H9 (cell line): ENCODE measurements around the gene NDUFAF2. TPM values are rescaled to one million over a fixed set of nuclear protein-coding genes. Genes with fewer than 3 reads are reported as not detected.

Source experiments
- DNase-seq: peaks from one replicate; pipeline ENCODE4 v3.0.0-alpha.2; 2017
- H2AFZ ChIP-seq: one replicate; pipeline ENCODE4 v1.6.1; 2013; ENCODE audit warnings: mild to moderate bottlenecking, low read length, control low read depth, moderate library complexity
- H2AK5ac ChIP-seq: 2 replicates; pipeline ENCODE4 v1.6.1; 2013; ENCODE audit warnings: low read length, control low read depth, mixed read lengths; ENCODE audit not compliant: insufficient read length
- H2BK120ac ChIP-seq: one replicate; pipeline ENCODE4 v1.6.1; 2013; ENCODE audit warnings: low read depth, mild to moderate bottlenecking, low read length, control low read depth, inconsistent platforms; ENCODE audit not compliant: poor library complexity, severe bottlenecking
- H2BK12ac ChIP-seq: 2 replicates; pipeline ENCODE4 v1.6.1; 2013; ENCODE audit warnings: low read length, control low read depth, mixed read lengths, low read depth; ENCODE audit not compliant: insufficient read length
- H2BK15ac ChIP-seq: 2 replicates; pipeline ENCODE4 v1.6.1; 2013; ENCODE audit warnings: low read depth, low read length, control low read depth
- H2BK20ac ChIP-seq: one replicate; pipeline ENCODE4 v1.6.1; 2013; ENCODE audit warnings: low read depth, mild to moderate bottlenecking, low read length, control low read depth, inconsistent platforms; ENCODE audit not compliant: poor library complexity, severe bottlenecking
- H2BK5ac ChIP-seq: 2 replicates; pipeline ENCODE4 v1.6.1; 2013; ENCODE audit warnings: low read length, control low read depth, mixed read lengths; ENCODE audit not compliant: insufficient read length
- H3K14ac ChIP-seq: 2 replicates; pipeline ENCODE4 v1.6.1; 2013; ENCODE audit warnings: low read length, control low read depth; ENCODE audit not compliant: insufficient read depth
- H3K18ac ChIP-seq: 2 replicates; pipeline ENCODE4 v1.6.1; 2013; ENCODE audit warnings: low read depth, mild to moderate bottlenecking, mixed read lengths, low read length, control low read depth; ENCODE audit not compliant: insufficient read length
- H3K23ac ChIP-seq: 2 replicates; pipeline ENCODE4 v1.6.1; 2013; ENCODE audit warnings: low read length, control low read depth, mixed read lengths, low read depth; ENCODE audit not compliant: insufficient read length
- H3K23me2 ChIP-seq: 2 replicates; pipeline ENCODE4 v1.6.1; 2013; ENCODE audit warnings: low read depth, mild to moderate bottlenecking, mixed read lengths, low read length, control low read depth; ENCODE audit not compliant: insufficient read length, poor library complexity, severe bottlenecking
- H3K27ac ChIP-seq: 2 replicates; pipeline ENCODE4 v1.5.1; 2013; ENCODE audit warnings: low read length, control low read depth, mixed read lengths, low read depth; ENCODE audit not compliant: insufficient read length
- H3K27me3 ChIP-seq: 2 replicates; pipeline ENCODE4 v1.6.1; 2013; ENCODE audit warnings: low read length, control low read depth, inconsistent platforms; ENCODE audit not compliant: insufficient read depth
- H3K4ac ChIP-seq: 2 replicates; pipeline ENCODE4 v1.6.1; 2013; ENCODE audit warnings: low read depth, mild to moderate bottlenecking, control low read depth, inconsistent platforms, low read length, moderate library complexity
- H3K4me1 ChIP-seq: 2 replicates; pipeline ENCODE4 v1.6.1; 2013; ENCODE audit warnings: low read length, control low read depth, inconsistent platforms; ENCODE audit not compliant: insufficient read depth
- H3K4me2 ChIP-seq: 2 replicates; pipeline ENCODE4 v1.6.1; 2013; ENCODE audit warnings: low read length, control low read depth, mixed read lengths; ENCODE audit not compliant: insufficient read length, insufficient read depth
- H3K56ac ChIP-seq: 2 replicates; pipeline ENCODE4 v1.6.1; 2013; ENCODE audit warnings: low read depth, mild to moderate bottlenecking, mixed read lengths, low read length, control low read depth; ENCODE audit not compliant: insufficient read length
- H3K79me1 ChIP-seq: 2 replicates; pipeline ENCODE4 v1.6.1; 2013; ENCODE audit warnings: low read depth, mild to moderate bottlenecking, moderate library complexity, low read length, control low read depth, inconsistent platforms; ENCODE audit not compliant: insufficient read depth, poor library complexity, severe bottlenecking
- H3K79me2 ChIP-seq: 2 replicates; pipeline ENCODE4 v1.6.1; 2013; ENCODE audit warnings: low read length, control low read depth, inconsistent platforms; ENCODE audit not compliant: insufficient read depth
- H3K9ac ChIP-seq: 2 replicates; pipeline ENCODE4 v1.6.1; 2013; ENCODE audit warnings: low read length, control low read depth, mixed read lengths; ENCODE audit not compliant: insufficient read length; ENCODE audit errors: extremely low read depth
- H3K9me3 ChIP-seq: one replicate; pipeline ENCODE4 v1.6.1; 2013; ENCODE audit warnings: low read depth, low read length, inconsistent platforms; ENCODE audit not compliant: control insufficient read depth
- H3T11ph ChIP-seq: one replicate; pipeline ENCODE4 v1.6.1; 2013; ENCODE audit warnings: mild to moderate bottlenecking, low read length, control low read depth, inconsistent platforms
- H4K20me1 ChIP-seq: one replicate; pipeline ENCODE4 v1.6.1; 2013; ENCODE audit not compliant: control insufficient read depth, insufficient read length, insufficient read depth
- H4K5ac ChIP-seq: 2 replicates; pipeline ENCODE4 v1.6.1; 2013; ENCODE audit warnings: low read depth, mild to moderate bottlenecking, mixed read lengths, low read length, control low read depth; ENCODE audit not compliant: insufficient read length
- H4K8ac ChIP-seq: replicated peaks from 2 replicates; pipeline ENCODE4 v1.6.1; 2013; ENCODE audit warnings: low read length, control low read depth, mixed read lengths, low read depth; ENCODE audit not compliant: insufficient read length
- H4K91ac ChIP-seq: 2 replicates; pipeline ENCODE4 v1.6.1; 2013; ENCODE audit warnings: low read depth, mild to moderate bottlenecking, moderate library complexity, mixed read lengths, low read length, control low read depth; ENCODE audit not compliant: insufficient read length
- H3K27ac Mint-ChIP-seq, 3 experiments: 2 replicates in 2 of 3; 3 replicates in 1 of 3; pipeline ENCODE4 v1.8.0; 2020 to 2021; ENCODE audit warnings: mixed read lengths in 3 of 3, mild to moderate bottlenecking in 1 of 3, moderate library complexity in 1 of 3
- H3K27me3 Mint-ChIP-seq: 2 replicates; pipeline ENCODE4 v1.8.0; 2021; ENCODE audit warnings: low read depth, mild to moderate bottlenecking, moderate library complexity, mixed read lengths
- H3K36me3 Mint-ChIP-seq, 3 experiments: 2 replicates in 2 of 3; 3 replicates in 1 of 3; pipeline ENCODE4 v1.8.0; 2020 to 2021; ENCODE audit warnings: low read depth in 3 of 3, mixed read lengths in 3 of 3; ENCODE audit not compliant: insufficient read depth in 1 of 3
- H3K4me1 Mint-ChIP-seq, 2 experiments: 2 replicates each; pipeline ENCODE4 v1.8.0; 2020; ENCODE audit warnings: mixed read lengths in 2 of 2
- H3K4me3 Mint-ChIP-seq, 2 experiments: 2 replicates in 1 of 2; 3 replicates in 1 of 2; pipeline ENCODE4 v1.8.0; 2020 to 2021; ENCODE audit warnings: mild to moderate bottlenecking in 2 of 2, mixed read lengths in 2 of 2, moderate library complexity in 1 of 2
- H3K9me3 Mint-ChIP-seq, 2 experiments: 2 replicates in 1 of 2; 3 replicates in 1 of 2; pipeline ENCODE4 v1.8.0; 2020; ENCODE audit warnings: mild to moderate bottlenecking in 2 of 2, mixed read lengths in 2 of 2, moderate library complexity in 1 of 2
- WGBS: extraction: QIAGEN DNeasy Blood & Tissue Kit; methylation state at CpG from one replicate; pipeline ENCODE4 v1.1.7; 2013; ENCODE audit warnings: missing lambda C conversion rate, low lambda C conversion rate, mixed read lengths; ENCODE audit not compliant: insufficient read length; ENCODE audit errors: extremely low coverage; 5-methylcytosine and 5-hydroxymethylcytosine counted together
- total RNA-seq: library from RNA; stranded (reverse); gene quantifications from 2 replicates; pipeline ENCODE4 v1.2.1, GENCODE V29; 2021
- TF ChIP-seq, protein P1 (sequence below): fragments of 200-600 bp; sonication (generic); conservative IDR thresholded peaks from 3 replicates; pipeline ENCODE4 v1.8.0; 2021; ENCODE audit warnings: antibody characterized with exemption, mild to moderate bottlenecking

NDUFAF2 gene
- total RNA-seq, 1 experiment from 2014 or later = 31.4 TPM

DNA sequence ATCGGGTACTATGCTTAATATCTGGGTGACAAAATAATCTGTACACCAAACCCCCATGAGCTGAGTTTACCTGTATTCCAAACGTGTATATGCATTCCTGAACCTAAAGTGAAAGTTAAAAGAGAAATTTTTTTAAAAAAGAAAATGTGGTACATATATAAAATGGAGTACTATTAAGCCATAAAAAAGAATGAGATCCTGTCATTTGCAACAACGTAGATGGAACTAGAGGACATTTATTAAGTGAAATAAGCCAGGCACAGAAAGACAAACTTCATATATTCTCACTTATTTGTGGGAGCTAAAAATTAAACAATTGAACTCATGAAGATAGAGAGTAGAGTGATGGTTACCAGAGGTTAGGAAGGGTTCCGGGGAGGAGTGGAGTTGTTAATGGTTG lies 44.8 kb downstream of the NDUFAF2 start:
- Histone ChIP-seq H3K56ac (no peak overlapping the region), H3K18ac (no peak overlapping the region), H3K14ac (no peak overlapping the region), H3K4me1 (no peaks in the 10 kb centered on the region), H2BK15ac (no peak overlapping the region), H3T11ph (no peak overlapping the region), H3K4me2 (no peak overlapping the region), H4K20me1 (no peaks in the 10 kb centered on the region), H4K8ac (no peak overlapping the region), H3K27ac (no peak overlapping the region), H3K9ac (no peak overlapping the region), H3K23ac (no peak overlapping the region), H3K23me2 (no peaks in the 10 kb centered on the region), H2BK20ac (no peak overlapping the region), H3K4ac (no peak overlapping the region), H2BK5ac (no peak overlapping the region), H2BK12ac (no peak overlapping the region), H3K27me3 (no peaks in the 10 kb centered on the region), H3K79me1 (no peaks in the 10 kb centered on the region), H2BK120ac (no peak overlapping the region), H2AFZ (no peak overlapping the region), H3K79me2 (no peaks in the 10 kb centered on the region), H2AK5ac (no peak overlapping the region), H4K91ac (no peak overlapping the region), H3K9me3 (no peaks in the 10 kb centered on the region), H4K5ac (no peak overlapping the region)
- no peak for DNase-seq
- TF ChIP-seq, protein P1, sequence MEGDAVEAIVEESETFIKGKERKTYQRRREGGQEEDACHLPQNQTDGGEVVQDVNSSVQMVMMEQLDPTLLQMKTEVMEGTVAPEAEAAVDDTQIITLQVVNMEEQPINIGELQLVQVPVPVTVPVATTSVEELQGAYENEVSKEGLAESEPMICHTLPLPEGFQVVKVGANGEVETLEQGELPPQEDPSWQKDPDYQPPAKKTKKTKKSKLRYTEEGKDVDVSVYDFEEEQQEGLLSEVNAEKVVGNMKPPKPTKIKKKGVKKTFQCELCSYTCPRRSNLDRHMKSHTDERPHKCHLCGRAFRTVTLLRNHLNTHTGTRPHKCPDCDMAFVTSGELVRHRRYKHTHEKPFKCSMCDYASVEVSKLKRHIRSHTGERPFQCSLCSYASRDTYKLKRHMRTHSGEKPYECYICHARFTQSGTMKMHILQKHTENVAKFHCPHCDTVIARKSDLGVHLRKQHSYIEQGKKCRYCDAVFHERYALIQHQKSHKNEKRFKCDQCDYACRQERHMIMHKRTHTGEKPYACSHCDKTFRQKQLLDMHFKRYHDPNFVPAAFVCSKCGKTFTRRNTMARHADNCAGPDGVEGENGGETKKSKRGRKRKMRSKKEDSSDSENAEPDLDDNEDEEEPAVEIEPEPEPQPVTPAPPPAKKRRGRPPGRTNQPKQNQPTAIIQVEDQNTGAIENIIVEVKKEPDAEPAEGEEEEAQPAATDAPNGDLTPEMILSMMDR = no peak
- no peak overlapping the region for H3K27ac Mint-ChIP-seq
- no peaks in the 10 kb centered on the region for H3K4me1 Mint-ChIP-seq
- H3K4me3 Mint-ChIP-seq = no peak overlapping the region
- peaks cover 42 to 64% of the 10 kb centered on the region in 2 experiments for H3K9me3 Mint-ChIP-seq
- peaks cover 9 to 40% (median 33%) of the 10 kb centered on the region in 3 experiments for H3K36me3 Mint-ChIP-seq
- WGBS = no CpG with 5 or more reads among the region's 4 CpGs
- no peaks in the 10 kb centered on the region for H3K27me3 Mint-ChIP-seq
